Measurements from ENCODE around the gene TRIM38.

TRIM38 gene

DNA sequence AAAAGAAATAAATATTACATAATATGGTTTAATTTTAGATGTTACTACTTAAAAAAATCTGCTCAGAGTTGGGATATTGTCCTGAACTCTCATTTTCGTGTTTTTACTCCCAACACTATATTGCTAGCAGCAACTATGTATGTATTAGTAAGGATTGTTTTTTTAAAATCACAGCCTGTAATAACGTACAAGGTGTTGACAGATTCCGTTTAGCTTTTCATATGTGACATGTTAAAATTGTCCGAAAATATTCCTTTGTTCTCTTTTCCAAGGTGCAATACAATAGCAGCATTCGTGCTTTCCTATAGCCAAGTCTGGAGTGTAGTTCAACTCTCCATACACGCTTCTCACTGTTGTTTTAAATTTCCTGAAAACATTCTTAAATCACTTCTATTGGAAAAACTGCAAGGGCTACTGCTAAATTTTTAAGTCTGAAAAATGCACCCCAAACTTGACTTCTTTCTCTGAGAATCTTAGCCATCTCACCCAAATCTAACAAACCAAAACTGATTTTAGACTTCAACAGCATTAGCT, 65.7 kb downstream of the TRIM38 start:
- FAIRE-seq (no peak), DNase-seq (ENCODE audit: insufficient read length, low spot score) (no peak)
- no peak for TF ChIP-seq POLR2A (IDR thresholded peaks at IDR 0.05; ENCODE audit: low read depth, low read length)

DNA sequence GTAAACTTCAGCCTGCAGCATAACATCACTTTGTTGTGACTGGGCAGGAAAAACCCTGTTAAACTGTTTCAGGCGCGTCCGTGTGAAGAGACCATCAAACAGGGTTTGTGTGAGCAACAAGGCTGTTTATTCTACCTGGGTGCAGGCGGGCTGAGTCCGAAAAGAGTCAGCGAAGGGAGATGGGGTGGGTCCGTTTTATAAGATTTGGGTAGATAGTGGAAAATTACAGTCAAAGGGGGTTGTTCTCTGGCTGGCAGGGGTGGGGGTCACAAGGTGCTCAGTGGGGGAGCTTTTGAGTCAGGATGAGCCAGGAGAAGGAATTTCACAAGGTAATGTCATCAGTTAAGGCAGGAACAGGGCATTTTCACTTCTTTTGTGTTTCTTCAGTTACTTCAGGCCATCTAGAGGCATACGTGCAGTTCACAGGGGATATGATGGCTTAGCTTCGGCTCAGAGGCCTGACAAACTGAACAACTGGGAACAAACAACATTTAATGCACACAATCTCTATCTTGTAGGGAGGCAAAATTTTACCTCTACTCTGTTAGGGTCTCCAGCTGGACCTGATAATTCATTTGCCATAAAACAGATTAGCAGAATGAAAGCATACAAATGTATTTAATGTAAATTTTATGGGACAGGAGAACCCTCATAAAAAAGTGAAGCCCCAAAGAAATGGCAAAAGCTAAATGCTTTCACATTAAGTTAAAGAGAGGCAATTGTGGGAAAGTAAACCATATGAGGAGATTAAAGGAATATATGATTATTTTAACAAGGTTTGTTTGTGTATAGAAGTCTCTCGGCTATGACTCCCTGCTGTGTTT, 66.4 kb downstream of the TRIM38 start:
- no peak for TF ChIP-seq POLR2A (IDR thresholded peaks at IDR 0.05; ENCODE audit: low read depth, low read length)
- FAIRE-seq (no peak), DNase-seq (ENCODE audit: insufficient read length, low spot score) (no peak)

DNA sequence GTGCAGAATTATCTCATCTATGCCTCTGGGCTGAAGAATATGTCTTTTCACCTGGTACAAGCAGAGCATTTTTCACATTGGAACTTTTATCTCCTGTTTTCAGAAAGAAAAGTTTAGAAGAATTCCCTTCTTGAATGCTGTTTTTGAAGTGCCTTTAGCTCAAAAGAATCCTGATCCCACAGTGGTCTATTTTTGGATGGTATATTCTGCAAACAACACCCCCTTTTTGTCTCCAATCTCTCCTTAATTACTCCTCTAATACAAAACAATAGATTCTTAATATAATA, 66.9 kb downstream of the TRIM38 start:
- TF ChIP-seq POLR2A (IDR thresholded peaks at IDR 0.05; ENCODE audit: low read depth, low read length): no peak
- FAIRE-seq (no peak), DNase-seq (ENCODE audit: insufficient read length, low spot score) (no peak)

DNA sequence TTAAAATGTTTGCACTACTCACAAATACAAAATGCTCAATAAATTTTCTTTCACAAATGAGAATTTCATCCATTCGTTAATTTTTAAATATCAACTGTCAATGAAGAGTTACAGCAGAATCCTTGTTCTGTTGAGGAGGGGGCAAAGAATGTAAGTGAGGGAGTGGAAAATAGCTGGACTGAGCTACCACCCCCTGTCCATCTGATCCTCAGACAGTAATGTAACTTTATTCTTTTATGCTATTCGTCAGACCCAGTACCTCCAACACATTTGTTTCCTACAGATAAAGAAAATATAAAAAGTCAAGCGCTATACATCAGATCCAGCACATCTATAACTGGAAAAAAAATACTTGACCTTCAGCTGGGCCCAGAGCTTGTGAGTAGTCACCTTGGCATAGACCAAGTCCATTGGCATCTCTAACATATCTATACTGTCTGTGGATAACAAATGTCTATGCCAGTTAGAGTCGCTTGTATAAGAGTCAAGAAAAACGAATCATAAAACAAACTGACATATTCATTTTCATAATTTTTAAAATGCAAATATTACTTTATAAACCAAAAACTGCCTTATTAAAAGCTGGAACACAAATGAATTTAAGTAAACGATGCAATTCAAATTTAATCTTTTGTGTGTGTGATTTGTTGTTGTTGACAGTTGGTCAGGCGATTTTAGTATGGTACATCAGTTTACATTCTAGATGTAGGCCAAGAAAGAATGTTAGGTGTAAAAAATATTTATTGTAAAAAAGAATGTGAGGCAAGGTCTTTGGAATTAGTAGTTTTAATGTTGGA, 67.5 kb downstream of the TRIM38 start:
- FAIRE-seq (no peak), DNase-seq (ENCODE audit: insufficient read length, low spot score) (no peak)
- TF ChIP-seq POLR2A (IDR thresholded peaks at IDR 0.05; ENCODE audit: low read depth, low read length): no peak

DNA sequence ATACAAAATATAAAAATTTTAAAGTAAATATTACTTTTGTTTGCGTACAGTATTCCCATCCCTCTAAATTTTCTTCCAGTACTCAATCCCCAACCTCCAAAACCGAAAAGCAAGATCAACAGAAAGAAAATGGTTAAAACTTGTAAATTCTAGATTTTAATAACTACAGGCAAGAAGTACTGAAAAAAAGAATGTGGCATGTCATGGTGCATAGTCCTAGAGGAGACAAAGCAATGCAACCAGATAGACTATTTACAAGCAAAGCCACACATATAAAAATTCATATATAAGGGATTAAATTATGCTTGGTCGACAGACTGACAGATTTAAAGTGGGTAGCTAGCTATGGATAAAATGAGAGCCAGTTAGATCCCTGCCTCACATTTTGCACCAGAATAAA, 68.1 kb downstream of the TRIM38 start:
- DNase-seq (ENCODE audit: insufficient read length, low spot score) (no peak), FAIRE-seq (no peak)

DNA sequence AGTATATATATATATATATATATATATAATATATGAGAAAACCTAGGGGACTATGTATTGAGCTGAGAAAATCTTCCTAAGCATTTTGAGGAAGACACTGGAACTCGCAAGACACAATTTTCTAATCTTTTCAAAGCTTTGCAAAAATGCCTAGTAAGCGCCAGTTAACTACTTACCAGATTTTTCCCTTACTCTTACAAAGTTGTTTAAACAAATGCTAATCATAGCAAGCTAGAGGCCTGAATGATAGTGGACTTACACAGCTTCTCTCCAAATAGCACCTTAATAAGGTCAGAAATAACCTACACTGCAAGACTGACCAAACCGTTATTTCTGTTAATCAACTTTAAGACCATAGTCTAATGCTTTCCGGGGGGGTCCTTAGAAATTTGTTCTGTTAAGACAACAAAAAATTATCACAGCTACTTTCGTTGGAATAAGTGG, 68.6 kb downstream of the TRIM38 start:
- TF ChIP-seq POLR2A (IDR thresholded peaks at IDR 0.05; ENCODE audit: low read depth, low read length): no peak
- FAIRE-seq (no peak), DNase-seq (ENCODE audit: insufficient read length, low spot score) (no peak)

More for the DNA sequence above, 68.1 kb downstream of the TRIM38 start:
- no peak for TF ChIP-seq POLR2A (IDR thresholded peaks at IDR 0.05; ENCODE audit: low read depth, low read length)

DNA sequence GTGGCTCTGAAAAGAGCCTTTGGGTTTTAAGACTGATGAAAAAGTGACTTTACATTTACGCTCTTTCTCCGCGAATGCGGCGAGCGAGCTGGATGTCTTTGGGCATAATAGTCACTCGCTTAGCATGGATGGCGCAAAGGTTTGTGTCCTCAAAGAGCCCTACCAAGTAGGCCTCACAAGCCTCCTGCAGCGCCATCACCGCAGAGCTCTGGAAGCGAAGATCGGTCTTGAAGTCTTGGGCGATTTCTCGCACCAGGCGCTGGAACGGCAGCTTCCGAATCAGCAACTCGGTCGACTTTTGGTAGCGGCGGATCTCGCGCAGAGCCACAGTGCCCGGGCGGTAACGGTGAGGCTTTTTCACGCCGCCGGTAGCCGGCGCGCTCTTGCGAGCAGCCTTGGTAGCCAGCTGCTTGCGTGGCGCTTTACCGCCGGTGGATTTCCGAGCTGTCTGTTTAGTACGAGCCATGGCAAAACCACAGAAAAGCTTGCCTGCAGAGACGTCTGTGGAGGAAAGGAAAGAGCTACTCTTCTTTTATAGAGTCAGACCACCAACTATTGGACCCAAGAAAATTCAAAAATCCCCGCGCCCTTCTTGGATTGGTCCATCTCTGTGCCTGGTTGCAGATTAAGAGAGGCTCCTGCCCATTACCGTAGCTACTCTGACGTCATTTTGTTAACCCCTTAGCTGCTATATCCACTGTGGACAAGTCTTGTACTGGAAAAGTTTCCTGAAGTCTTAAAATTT, 69.2 kb downstream of the TRIM38 start:
- DNase-seq (ENCODE audit: insufficient read length, low spot score) (peak; percentile 68), FAIRE-seq (peak; percentile 86)
- TF ChIP-seq POLR2A (IDR thresholded peaks at IDR 0.05; ENCODE audit: low read depth, low read length): peak; percentile 97

DNA sequence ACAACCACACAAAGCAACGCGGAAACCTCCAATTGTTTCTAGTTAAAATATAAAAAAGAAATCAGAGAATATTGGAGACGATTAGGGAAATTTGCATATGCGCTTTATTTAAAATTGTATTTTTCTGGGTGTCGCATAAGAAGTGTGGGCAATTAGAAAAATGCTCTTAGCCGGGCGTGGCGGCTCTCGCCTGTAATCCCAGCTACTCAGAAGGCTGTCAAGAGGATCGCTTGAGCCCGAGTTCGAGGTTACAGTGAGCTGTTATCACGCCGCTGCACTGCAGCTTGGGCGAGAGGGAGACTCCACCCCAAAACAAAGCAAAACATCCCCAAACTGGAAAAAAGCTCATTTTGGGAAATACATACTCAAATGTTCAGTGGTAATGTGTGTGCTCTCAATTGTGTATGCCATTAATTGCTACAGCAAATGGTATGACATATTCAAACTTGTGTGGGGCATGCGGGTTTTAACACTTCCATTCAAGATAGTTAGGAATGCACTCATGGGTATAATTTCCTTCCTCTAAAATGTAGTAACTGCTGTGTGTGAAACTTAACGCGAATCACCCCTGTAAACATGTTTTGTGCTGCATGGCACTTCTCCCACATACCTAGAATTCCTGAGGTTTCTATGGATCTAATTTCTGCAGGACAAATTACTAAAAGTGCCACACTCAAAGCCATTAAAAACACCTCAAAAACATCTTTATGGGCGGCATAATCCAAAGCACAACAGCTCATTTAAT, 69.9 kb downstream of the TRIM38 start:
- DNase-seq (ENCODE audit: insufficient read length, low spot score): no peak
- TF ChIP-seq POLR2A (IDR thresholded peaks at IDR 0.05; ENCODE audit: low read depth, low read length): 0 out of 2 replicates have a peak, but pooled peaks have one; percentile 7
- no peak for FAIRE-seq

DNA sequence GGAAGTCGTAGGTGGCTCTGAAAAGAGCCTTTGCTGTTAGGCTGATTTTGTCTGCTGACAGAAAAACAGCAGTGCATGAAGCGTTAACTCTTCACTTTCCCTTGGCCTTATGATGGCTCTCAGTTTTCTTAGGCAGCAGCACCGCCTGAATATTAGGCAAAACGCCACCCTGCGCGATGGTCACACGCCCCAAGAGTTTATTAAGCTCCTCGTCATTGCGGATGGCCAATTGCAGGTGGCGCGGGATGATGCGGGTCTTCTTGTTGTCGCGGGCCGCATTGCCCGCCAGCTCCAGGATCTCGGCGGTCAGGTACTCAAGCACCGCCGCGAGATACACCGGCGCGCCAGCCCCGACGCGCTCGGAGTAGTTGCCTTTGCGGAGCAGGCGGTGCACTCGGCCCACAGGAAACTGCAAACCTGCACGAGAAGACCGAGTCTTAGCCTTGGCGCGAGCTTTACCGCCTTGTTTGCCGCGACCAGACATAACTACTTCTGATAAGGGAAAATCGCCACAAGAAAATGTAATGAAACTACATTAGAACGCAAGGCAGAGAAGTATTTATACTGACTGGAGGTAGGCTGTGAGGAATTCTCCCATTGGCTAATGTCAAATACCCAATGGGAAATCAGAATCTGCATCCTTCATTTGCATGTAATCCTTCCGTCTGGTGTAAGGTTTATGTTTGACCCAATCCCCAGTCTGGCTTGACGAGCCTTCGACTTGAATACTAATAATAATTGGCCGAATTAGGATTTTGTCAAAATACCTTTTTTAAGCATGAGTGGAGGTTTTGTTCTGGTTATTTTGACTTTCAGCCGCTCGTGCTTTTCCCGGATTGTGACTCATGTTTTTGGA, 70.7 kb downstream of the TRIM38 start:
- DNase-seq (ENCODE audit: insufficient read length, low spot score) (no peak), FAIRE-seq (peak; percentile 97)
- peak; percentile 74 for TF ChIP-seq POLR2A (IDR thresholded peaks at IDR 0.05; ENCODE audit: low read depth, low read length)

DNA sequence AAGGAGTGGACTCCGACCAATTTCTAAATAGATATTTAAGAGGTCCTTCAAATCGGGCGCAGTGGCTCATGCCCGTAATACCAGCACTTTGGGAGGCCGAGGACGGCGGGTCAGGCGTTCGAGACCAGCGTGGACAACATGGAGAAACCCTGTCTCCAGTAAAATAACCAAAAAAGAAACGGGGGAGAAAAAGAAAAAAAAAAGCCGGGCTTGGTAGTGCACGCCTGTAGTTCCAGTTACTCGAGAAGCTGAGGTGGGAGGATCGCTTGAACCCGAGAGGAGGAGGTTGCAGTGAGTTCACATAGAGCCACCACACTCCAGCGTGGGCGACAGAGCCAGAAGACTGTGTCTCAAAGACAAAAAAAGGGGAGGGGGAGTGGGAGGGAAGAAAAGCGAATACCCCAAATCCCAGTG, 71.3 kb downstream of the TRIM38 start:
- FAIRE-seq (no peak), DNase-seq (ENCODE audit: insufficient read length, low spot score) (no peak)
- TF ChIP-seq POLR2A (IDR thresholded peaks at IDR 0.05; ENCODE audit: low read depth, low read length): no peak

DNA sequence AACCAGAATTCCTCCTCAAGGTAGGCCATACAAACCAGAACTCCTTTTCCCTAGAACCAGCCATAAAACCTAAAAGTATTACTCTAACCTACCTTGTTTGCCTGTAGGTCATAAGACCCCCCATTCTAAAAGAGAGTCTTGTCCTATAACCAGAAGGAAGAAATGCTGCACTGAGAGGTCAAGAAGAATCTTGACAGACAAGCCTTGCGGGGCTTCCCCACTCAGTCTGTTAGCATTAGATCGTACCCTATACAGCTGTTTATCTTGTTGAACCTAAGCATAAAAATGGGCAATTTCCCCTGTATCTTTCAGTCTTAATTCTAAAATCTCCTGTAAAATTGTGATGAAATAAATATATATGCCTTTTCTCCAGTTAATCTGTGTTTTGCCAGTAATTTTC, 72.3 kb downstream of the TRIM38 start:
- DNase-seq (ENCODE audit: insufficient read length, low spot score) (no peak), FAIRE-seq (no peak)
- TF ChIP-seq POLR2A (IDR thresholded peaks at IDR 0.05; ENCODE audit: low read depth, low read length): no peak

Measured in H54 (cell line).